ENCODE data around the gene SRP54. TPM values are rescaled to one million over a fixed set of nuclear protein-coding genes. Genes with fewer than 3 reads are reported as not detected.
"Not testable (repeated sequence)": the region's sequence is repeated elsewhere in the genome, so short reads cannot be mapped to it uniquely, and the experiment has no call there.

SRP54 gene
- polyA plus RNA-seq, 4 donors, result 62.9 to 72.8 (median 69.7) TPM

- DNase-seq (ENCODE audit: low read depth in 4 of 4, low spot score in 3 of 4), result peak in 1 of 4 donors; percentile 10
Measured at GRCh38 chr14:34983148-34983760, 462 bp downstream of the SRP54 start.

- DNase-seq (ENCODE audit: low read depth in 4 of 4, low spot score in 3 of 4), result no peak
Measured at GRCh38 chr14:34983786-34984185, 994 bp downstream of the SRP54 start.

- no peak for DNase-seq (ENCODE audit: low read depth in 4 of 4, low spot score in 3 of 4)
Measured at GRCh38 chr14:34985740-34986139, 2.9 kb downstream of the SRP54 start.

- DNase-seq (ENCODE audit: low read depth in 4 of 4, low spot score in 3 of 4), result no peak
Measured at GRCh38 chr14:34987180-34987579, 4.4 kb downstream of the SRP54 start.

GRCh38 chr14:34989762-34990161, 7.0 kb downstream of the SRP54 start:
- DNase-seq (ENCODE audit: low read depth in 4 of 4, low spot score in 3 of 4), result no peak

- no peak for DNase-seq (ENCODE audit: low read depth in 4 of 4, low spot score in 3 of 4)
Measured at GRCh38 chr14:34993426-34993825, 10.6 kb downstream of the SRP54 start.

- no peak for DNase-seq (ENCODE audit: low read depth in 4 of 4, low spot score in 3 of 4)
Measured at GRCh38 chr14:34994668-34995067, 11.9 kb downstream of the SRP54 start.

GRCh38 chr14:34997762-34998161, 15.0 kb downstream of the SRP54 start:
- no peak for DNase-seq (ENCODE audit: low read depth in 4 of 4, low spot score in 3 of 4)

GRCh38 chr14:34999500-34999899, 16.7 kb downstream of the SRP54 start:
- DNase-seq (ENCODE audit: low read depth in 4 of 4, low spot score in 3 of 4), result no peak

- DNase-seq (ENCODE audit: low read depth in 4 of 4, low spot score in 3 of 4), result no peak
Measured at GRCh38 chr14:35001621-35002020, 18.8 kb downstream of the SRP54 start.

- no peak for DNase-seq (ENCODE audit: low read depth in 4 of 4, low spot score in 3 of 4)
Measured at GRCh38 chr14:35004839-35005238, 22.0 kb downstream of the SRP54 start.

- DNase-seq (ENCODE audit: low read depth in 4 of 4, low spot score in 3 of 4), result no peak
Measured at GRCh38 chr14:35016568-35016967, 33.8 kb downstream of the SRP54 start.

- no peak for DNase-seq (ENCODE audit: low read depth in 4 of 4, low spot score in 3 of 4)
Measured at GRCh38 chr14:35020713-35021112, 37.9 kb downstream of the SRP54 start.

- DNase-seq (ENCODE audit: low read depth in 4 of 4, low spot score in 3 of 4), result no peak
Measured at GRCh38 chr14:35028435-35028834, 45.6 kb downstream of the SRP54 start.

- DNase-seq (ENCODE audit: low read depth in 4 of 4, low spot score in 3 of 4), result no peak
Measured at GRCh38 chr14:35032562-35032961, 49.8 kb downstream of the SRP54 start.

GRCh38 chr14:35034440-35034833, 51.6 kb downstream of the SRP54 start:
- DNase-seq (ENCODE audit: low read depth in 4 of 4, low spot score in 3 of 4), result no peak

- not testable (repeated sequence) for DNase-seq (ENCODE audit: low read depth in 4 of 4, low spot score in 3 of 4)
Measured at GRCh38 chr14:35034944-35035554, 52.3 kb downstream of the SRP54 start.

- DNase-seq (ENCODE audit: low read depth in 4 of 4, low spot score in 3 of 4), result not testable (repeated sequence)
Measured at GRCh38 chr14:35038312-35038711, 55.5 kb downstream of the SRP54 start.

- DNase-seq (ENCODE audit: low read depth in 4 of 4, low spot score in 3 of 4), result no peak
Measured at GRCh38 chr14:35042632-35043031, 59.8 kb downstream of the SRP54 start.

- no peak for DNase-seq (ENCODE audit: low read depth in 4 of 4, low spot score in 3 of 4)
Measured at GRCh38 chr14:35043046-35043445, 60.3 kb downstream of the SRP54 start.

GRCh38 chr14:35044939-35045797, 62.4 kb downstream of the SRP54 start:
- no peak for DNase-seq (ENCODE audit: low read depth in 4 of 4, low spot score in 3 of 4)

- no peak for DNase-seq (ENCODE audit: low read depth in 4 of 4, low spot score in 3 of 4)
Measured at GRCh38 chr14:35045798-35046047, 62.9 kb downstream of the SRP54 start.

Data from right renal pelvis (tissue), 4 donors.